BE2C (cell line): ENCODE data around the gene MDC1.

Experiments
- DNase-seq: peaks from one replicate; pipeline ENCODE4 v3.0.0-alpha.2; 2020
- H3K27me3 ChIP-seq: fragments of 250-450 bp; sonication (Bioruptor Pico); 2 replicates; pipeline ENCODE4 v1.5.1; 2020; ENCODE audit warnings: mild to moderate bottlenecking
- H3K36me3 ChIP-seq: fragments of 250-450 bp; sonication (Bioruptor Pico); 2 replicates; pipeline ENCODE4 v1.5.1; 2020; ENCODE audit warnings: mild to moderate bottlenecking
- H3K4me1 ChIP-seq: fragments of 250-450 bp; sonication (Bioruptor Pico); 2 replicates; pipeline ENCODE4 v1.5.1; 2020
- H3K4me3 ChIP-seq: 2 replicates; pipeline ENCODE4 v1.5.1; 2011; ENCODE audit warnings: low read depth, low read length
- H3K9me3 ChIP-seq: fragments of 250-450 bp; sonication (Bioruptor Pico); 2 replicates; pipeline ENCODE4 v1.5.1; 2020
- TF ChIP-seq, protein P1 (sequence below): IDR thresholded peaks from 2 replicates; pipeline ENCODE4 v1.5.1; 2012; ENCODE audit warnings: mild to moderate bottlenecking, low read depth, low read length

The MDC1 gene

DNA sequence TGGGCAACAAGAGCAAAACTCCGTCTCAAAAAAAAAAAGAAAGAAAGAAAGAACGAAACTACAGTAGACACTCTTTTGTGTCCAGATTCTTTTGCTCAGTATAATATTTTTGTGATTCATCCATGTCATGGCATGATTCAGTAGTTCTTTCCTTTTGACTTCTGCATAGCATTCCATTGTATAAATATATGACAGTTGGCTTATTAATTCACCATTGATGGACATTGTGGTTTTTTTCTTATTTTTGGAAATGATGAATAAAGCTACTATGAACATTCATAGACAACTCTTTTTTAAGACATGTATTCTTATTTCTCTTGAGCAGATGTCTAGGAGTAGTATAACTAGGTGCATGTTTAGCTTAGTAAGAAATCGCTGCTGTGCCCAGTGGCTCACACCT is 37.5 kb upstream of the MDC1 start:
- DNase-seq, result no peak
- Histone ChIP-seq H3K27me3 (no peaks in the 10 kb centered on the region), H3K4me3 (no peak overlapping the region), H3K9me3 (no peaks in the 10 kb centered on the region), H3K4me1 (peaks cover 15% of the 10 kb centered on the region), H3K36me3 (no peaks in the 10 kb centered on the region)
- TF ChIP-seq, protein P1, sequence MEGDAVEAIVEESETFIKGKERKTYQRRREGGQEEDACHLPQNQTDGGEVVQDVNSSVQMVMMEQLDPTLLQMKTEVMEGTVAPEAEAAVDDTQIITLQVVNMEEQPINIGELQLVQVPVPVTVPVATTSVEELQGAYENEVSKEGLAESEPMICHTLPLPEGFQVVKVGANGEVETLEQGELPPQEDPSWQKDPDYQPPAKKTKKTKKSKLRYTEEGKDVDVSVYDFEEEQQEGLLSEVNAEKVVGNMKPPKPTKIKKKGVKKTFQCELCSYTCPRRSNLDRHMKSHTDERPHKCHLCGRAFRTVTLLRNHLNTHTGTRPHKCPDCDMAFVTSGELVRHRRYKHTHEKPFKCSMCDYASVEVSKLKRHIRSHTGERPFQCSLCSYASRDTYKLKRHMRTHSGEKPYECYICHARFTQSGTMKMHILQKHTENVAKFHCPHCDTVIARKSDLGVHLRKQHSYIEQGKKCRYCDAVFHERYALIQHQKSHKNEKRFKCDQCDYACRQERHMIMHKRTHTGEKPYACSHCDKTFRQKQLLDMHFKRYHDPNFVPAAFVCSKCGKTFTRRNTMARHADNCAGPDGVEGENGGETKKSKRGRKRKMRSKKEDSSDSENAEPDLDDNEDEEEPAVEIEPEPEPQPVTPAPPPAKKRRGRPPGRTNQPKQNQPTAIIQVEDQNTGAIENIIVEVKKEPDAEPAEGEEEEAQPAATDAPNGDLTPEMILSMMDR, result no peak

DNA sequence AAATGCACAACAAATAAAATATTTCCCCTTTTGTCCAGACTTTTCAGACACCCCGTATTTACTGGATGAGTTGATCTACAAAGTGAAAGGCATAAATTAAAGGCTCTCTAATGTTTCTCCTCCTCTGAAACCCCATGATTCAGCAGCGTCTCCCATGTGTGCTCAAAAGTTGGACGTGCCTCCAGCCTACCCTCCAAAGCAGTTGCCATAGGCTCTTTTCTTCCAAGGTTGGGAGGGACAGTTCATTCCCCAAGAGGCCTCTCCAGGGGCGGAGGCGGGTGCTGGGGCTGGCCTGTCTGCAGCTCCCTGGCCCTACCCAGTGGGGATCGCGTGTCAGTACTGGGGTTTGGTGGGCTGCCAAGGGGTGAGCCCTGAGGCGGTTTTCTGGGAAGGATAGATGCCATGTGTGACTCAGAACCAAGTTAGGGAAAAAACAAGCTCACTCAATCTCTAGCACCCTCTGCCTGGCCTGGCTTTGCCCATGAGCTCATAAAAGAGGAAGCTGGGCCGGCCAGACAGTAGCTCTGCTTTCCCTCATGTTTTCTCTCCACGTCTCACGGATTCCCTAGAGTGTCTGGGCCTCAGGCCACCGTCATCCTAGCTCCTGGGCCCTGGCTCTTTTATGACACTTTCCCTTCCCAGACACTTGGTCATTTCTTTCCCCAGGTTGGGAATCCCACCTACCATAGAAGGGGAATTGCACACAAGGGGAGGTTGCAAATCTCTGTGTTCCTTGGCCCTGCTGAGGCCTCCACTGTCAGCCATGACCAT is 35.3 kb upstream of the MDC1 start:
- no peaks in the 10 kb centered on the region for H3K9me3 ChIP-seq
- TF ChIP-seq, protein P1, result no peak
- H3K4me3 ChIP-seq, result no peak overlapping the region
- no peaks in the 10 kb centered on the region for H3K27me3 ChIP-seq
- peak; percentile 92 for DNase-seq
- peaks cover 15% of the 10 kb centered on the region for H3K4me1 ChIP-seq
- H3K36me3 ChIP-seq, result no peaks in the 10 kb centered on the region

DNA sequence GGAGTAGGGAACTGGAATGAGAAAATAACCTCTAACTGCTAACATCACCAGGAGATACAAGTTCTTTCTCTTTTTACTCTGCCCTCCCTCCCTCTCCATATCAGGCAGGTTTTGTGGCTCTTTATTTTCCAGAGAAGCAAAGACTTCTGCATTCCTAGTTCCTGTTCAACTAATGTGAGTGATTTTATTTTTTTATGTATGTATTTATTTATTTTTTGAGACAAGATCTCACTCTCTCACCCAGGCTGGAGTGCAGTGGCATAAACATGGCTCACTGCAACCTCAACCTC is 33.2 kb upstream of the MDC1 start:
- Histone ChIP-seq H3K27me3 (no peaks in the 10 kb centered on the region), H3K4me3 (no peak overlapping the region), H3K4me1 (peaks cover 15% of the 10 kb centered on the region), H3K9me3 (no peaks in the 10 kb centered on the region), H3K36me3 (no peaks in the 10 kb centered on the region)
- TF ChIP-seq, protein P1, result no peak
- no peak for DNase-seq

DNA sequence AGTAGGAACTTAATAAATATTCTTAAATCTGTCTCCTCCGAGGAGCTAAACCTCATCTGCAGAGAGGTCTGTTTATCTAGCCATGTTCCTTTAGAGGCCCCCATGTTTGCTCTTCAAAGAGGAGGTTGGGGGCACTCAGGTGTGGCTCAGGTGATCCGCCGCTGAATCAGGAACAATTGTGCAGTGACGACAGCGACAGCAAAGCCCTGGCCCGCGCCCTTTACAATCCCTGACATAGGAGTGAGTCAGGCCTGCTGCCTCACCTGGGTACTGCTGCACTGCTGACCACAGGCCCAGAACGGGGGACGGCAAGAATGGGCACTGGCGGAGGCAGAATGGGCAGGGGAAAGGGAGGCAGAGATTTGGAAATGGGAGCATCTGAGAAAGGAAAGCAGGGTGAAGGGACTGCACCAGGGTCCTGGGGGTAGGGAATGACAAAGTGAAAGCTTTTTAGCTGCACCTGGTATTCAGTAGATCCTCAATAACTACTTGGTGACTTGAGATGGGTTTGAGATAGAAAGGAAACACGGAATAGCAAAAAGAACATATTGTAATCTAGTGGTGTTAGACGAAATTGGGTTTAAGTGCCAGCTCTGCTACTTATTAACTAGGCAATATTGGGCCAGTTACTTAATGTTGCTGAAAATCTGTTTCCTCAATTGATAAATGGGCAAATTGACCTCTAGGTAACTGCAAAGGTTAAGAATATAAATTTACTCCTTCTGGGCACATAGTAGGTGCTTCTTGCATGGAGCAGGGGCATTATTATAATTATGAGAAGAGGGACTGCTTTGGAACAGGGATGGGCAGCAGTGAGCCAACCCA is 32.7 kb upstream of the MDC1 start:
- TF ChIP-seq, protein P1, result no peak
- Histone ChIP-seq H3K4me1 (peaks cover 15% of the 10 kb centered on the region), H3K4me3 (no peak overlapping the region), H3K9me3 (no peaks in the 10 kb centered on the region), H3K36me3 (no peaks in the 10 kb centered on the region), H3K27me3 (no peaks in the 10 kb centered on the region)
- no peak for DNase-seq

DNA sequence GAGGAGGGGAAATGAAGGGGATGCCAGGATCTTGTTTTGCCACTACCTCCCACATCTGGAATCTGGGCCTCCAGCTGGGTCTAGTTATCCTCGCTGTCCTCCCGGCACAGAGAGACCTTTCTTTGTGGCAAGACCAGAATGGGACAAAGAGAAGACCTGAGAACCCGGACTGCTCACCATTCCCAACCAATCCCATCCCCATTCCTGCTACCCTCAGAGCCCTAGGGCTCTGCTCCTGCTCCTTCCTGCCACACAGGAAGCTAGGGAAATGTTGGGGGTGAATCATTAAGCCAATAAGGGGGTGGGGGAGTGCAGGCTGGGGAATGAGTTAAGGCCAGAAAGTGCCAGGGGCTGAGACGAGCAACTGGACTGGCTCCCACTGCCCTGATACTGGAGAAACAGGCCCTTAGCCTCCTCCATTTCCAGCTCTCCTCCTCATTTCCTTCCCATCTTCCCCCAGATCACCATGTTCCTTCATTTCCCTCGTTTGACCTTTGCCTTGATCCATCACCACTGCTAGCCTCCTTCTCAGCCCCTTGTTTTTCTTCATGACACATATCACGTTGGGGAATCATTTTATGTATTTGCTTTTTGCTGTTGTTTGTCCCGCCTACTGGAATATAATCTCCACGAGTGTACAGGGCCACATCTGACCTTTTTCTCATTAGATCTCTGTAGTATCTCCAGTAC is 31.9 kb upstream of the MDC1 start:
- TF ChIP-seq, protein P1, result no peak
- H3K4me1 ChIP-seq, result peaks cover 15% of the 10 kb centered on the region
- no peaks in the 10 kb centered on the region for H3K9me3 ChIP-seq
- no peaks in the 10 kb centered on the region for H3K36me3 ChIP-seq
- no peak for DNase-seq
- no peak overlapping the region for H3K4me3 ChIP-seq
- no peaks in the 10 kb centered on the region for H3K27me3 ChIP-seq
